Neural cell (in vitro differentiated cells): Measurements from ENCODE around the gene NPFFR2. TPM values are rescaled to one million over a fixed set of nuclear protein-coding genes. Genes with fewer than 3 reads are reported as not detected.
"Not testable (repeated sequence)": the region's sequence is repeated elsewhere in the genome, so short reads cannot be mapped to it uniquely, and the experiment has no call there.

Experiments
- H2AFZ ChIP-seq: fragments of 200-600, 300-800 bp; sonication (generic), shearing (Covaris generic); 2 replicates; pipeline ENCODE4 v1.6.0; 2014; ENCODE audit warnings: low read depth, mild to moderate bottlenecking, antibody characterized with exemption, low read length, moderate library complexity
- H3F3A ChIP-seq: fragments of 200-600 bp; shearing (Covaris generic); 2 replicates; pipeline ENCODE4 v1.6.1; 2016; ENCODE audit warnings: mild to moderate bottlenecking, moderate library complexity, mixed read lengths, antibody characterized with exemption, low read length; ENCODE audit not compliant: insufficient read depth, poor library complexity, severe bottlenecking
- H3K27ac ChIP-seq: fragments of 200-600, 300-800 bp; sonication (generic), shearing (Covaris generic); 2 replicates; pipeline ENCODE4 v1.5.1; 2014; ENCODE audit warnings: mild to moderate bottlenecking, low read length, moderate library complexity
- H3K27me3 ChIP-seq: fragments of 300-800, 200-600 bp; sonication (generic), shearing (Covaris generic); 2 replicates; pipeline ENCODE4 v1.6.0; 2014; ENCODE audit warnings: mild to moderate bottlenecking, low read depth, low read length, moderate library complexity; ENCODE audit not compliant: insufficient read depth
- H3K36me3 ChIP-seq: fragments of 300-800, 200-600 bp; sonication (generic), shearing (Covaris generic); 2 replicates; pipeline ENCODE4 v1.5.1; 2014; ENCODE audit warnings: mild to moderate bottlenecking, antibody characterized with exemption, low read length, moderate library complexity; ENCODE audit not compliant: insufficient read depth
- H3K4me2 ChIP-seq: fragments of 300-800, 200-600 bp; sonication (generic), shearing (Covaris generic); 2 replicates; pipeline ENCODE4 v1.6.0; 2014; ENCODE audit warnings: mild to moderate bottlenecking, low read length
- H3K4me3 ChIP-seq: fragments of 300-800, 200-600 bp; sonication (generic), shearing (Covaris generic); 2 replicates; pipeline ENCODE4 v1.5.1; 2014; ENCODE audit warnings: mild to moderate bottlenecking, low read length, moderate library complexity
- H3K79me2 ChIP-seq: fragments of 200-600 bp; shearing (Covaris generic); replicated peaks from 2 replicates; pipeline ENCODE4 v1.6.0; 2014; ENCODE audit warnings: mild to moderate bottlenecking, low read length, moderate library complexity; ENCODE audit not compliant: insufficient read depth
- H3K9ac ChIP-seq: fragments of 300-800, 200-600 bp; sonication (generic), shearing (Covaris generic); 2 replicates; pipeline ENCODE4 v1.6.1; 2016; ENCODE audit warnings: mild to moderate bottlenecking, low read length, mixed read lengths
- H3K9me2 ChIP-seq: fragments of 200-600 bp; shearing (Covaris generic); 2 replicates; pipeline ENCODE4 v1.6.1; 2016; ENCODE audit warnings: mild to moderate bottlenecking, low read length, mixed read lengths; ENCODE audit not compliant: insufficient read depth
- H3K9me3 ChIP-seq: fragments of 200-600, 300-800 bp; sonication (generic), shearing (Covaris generic); 2 replicates; pipeline ENCODE4 v1.6.1; 2016; ENCODE audit warnings: mild to moderate bottlenecking, mixed run types, low read length, moderate library complexity, mixed read lengths
- H4K20me1 ChIP-seq: fragments of 200-600 bp; shearing (Covaris generic); 2 replicates; pipeline ENCODE4 v1.6.1; 2016; ENCODE audit warnings: mild to moderate bottlenecking, mixed run types; ENCODE audit not compliant: insufficient read depth
- EP300 ChIP-seq: fragments of 450-650 bp; conservative IDR thresholded peaks from 2 replicates; pipeline ENCODE4 v1.6.1; 2014; ENCODE audit warnings: antibody characterized with exemption, mild to moderate bottlenecking, moderate library complexity; ENCODE audit not compliant: poor library complexity, severe bottlenecking
- EZH2 ChIP-seq: fragments of 200-600, 300-800 bp; shearing (Covaris generic), sonication (generic); IDR thresholded peaks from 2 replicates; pipeline ENCODE4 v1.6.1; 2014; ENCODE audit warnings: antibody characterized with exemption, low read length, borderline replicate concordance, mild to moderate bottlenecking; ENCODE audit not compliant: insufficient read depth, poor library complexity, severe bottlenecking
- POLR2AphosphoS5 ChIP-seq: IDR thresholded peaks from 2 replicates; pipeline ENCODE4 v1.6.1; 2012
- RAD21 ChIP-seq: fragments of 450-650 bp; conservative IDR thresholded peaks from 2 replicates; pipeline ENCODE4 v1.6.1; 2014; ENCODE audit warnings: antibody characterized with exemption, mild to moderate bottlenecking, moderate library complexity
- TAF1 ChIP-seq: IDR thresholded peaks from 2 replicates; pipeline ENCODE4 v1.6.1; 2012; ENCODE audit warnings: low read depth
- polyA plus RNA-seq: library from polyadenylated mRNA; depleted of rRNA; stranded (reverse); fragments of >200 nt; gene quantifications from 2 replicates; pipeline ENCODE4 v1.2.3, GENCODE V29; 2014
- TF ChIP-seq, protein P1 (sequence below): IDR thresholded peaks from 2 replicates; pipeline ENCODE4 v1.6.1; 2012; ENCODE audit warnings: borderline replicate concordance
- TF ChIP-seq, protein P2 (sequence below): fragments of 450-650 bp; IDR thresholded peaks from 2 replicates; pipeline ENCODE4 v1.5.1; 2014; ENCODE audit warnings: antibody characterized with exemption, mild to moderate bottlenecking, moderate library complexity; ENCODE audit not compliant: poor library complexity, severe bottlenecking

Gene NPFFR2
- polyA plus RNA-seq, 1 donor from 2014 or later = not detected

GRCh38 chr4:72077346-72077745 lies 45.5 kb downstream of the NPFFR2 start (continued):
- TF ChIP-seq, protein P1, sequence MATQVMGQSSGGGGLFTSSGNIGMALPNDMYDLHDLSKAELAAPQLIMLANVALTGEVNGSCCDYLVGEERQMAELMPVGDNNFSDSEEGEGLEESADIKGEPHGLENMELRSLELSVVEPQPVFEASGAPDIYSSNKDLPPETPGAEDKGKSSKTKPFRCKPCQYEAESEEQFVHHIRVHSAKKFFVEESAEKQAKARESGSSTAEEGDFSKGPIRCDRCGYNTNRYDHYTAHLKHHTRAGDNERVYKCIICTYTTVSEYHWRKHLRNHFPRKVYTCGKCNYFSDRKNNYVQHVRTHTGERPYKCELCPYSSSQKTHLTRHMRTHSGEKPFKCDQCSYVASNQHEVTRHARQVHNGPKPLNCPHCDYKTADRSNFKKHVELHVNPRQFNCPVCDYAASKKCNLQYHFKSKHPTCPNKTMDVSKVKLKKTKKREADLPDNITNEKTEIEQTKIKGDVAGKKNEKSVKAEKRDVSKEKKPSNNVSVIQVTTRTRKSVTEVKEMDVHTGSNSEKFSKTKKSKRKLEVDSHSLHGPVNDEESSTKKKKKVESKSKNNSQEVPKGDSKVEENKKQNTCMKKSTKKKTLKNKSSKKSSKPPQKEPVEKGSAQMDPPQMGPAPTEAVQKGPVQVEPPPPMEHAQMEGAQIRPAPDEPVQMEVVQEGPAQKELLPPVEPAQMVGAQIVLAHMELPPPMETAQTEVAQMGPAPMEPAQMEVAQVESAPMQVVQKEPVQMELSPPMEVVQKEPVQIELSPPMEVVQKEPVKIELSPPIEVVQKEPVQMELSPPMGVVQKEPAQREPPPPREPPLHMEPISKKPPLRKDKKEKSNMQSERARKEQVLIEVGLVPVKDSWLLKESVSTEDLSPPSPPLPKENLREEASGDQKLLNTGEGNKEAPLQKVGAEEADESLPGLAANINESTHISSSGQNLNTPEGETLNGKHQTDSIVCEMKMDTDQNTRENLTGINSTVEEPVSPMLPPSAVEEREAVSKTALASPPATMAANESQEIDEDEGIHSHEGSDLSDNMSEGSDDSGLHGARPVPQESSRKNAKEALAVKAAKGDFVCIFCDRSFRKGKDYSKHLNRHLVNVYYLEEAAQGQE = no peak
- no peak for TF ChIP-seq POLR2AphosphoS5
- TF ChIP-seq EP300 = no peak

DNA sequence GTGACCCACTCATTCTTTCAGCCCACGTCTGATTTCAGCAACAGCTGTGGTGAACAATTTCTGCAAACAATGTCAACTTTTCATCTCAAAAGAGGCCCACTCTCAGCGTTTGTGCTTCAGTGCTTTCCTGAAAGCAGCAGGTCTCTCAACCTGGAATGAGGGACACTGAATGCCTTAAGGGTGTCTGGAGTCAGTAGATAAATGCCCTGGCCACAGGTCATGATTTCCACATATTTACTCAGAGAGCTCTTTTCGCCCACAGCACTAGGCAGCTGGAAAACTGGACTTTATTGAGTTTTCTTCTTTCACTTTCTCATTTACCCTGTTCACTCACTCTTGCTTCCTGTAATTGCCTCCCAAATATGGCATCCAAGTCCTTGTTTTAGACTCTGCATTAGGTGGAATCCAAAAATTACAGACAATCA lies 52.8 kb downstream of the NPFFR2 start:
- no peaks in the 10 kb centered on the region for H3F3A ChIP-seq
- no peaks in the 10 kb centered on the region for H3K27me3 ChIP-seq
- TF ChIP-seq TAF1 (no peak), EZH2 (no peak), EP300 (no peak), RAD21 (no peak)
- TF ChIP-seq, protein P1 = no peak
- TF ChIP-seq, protein P2, sequence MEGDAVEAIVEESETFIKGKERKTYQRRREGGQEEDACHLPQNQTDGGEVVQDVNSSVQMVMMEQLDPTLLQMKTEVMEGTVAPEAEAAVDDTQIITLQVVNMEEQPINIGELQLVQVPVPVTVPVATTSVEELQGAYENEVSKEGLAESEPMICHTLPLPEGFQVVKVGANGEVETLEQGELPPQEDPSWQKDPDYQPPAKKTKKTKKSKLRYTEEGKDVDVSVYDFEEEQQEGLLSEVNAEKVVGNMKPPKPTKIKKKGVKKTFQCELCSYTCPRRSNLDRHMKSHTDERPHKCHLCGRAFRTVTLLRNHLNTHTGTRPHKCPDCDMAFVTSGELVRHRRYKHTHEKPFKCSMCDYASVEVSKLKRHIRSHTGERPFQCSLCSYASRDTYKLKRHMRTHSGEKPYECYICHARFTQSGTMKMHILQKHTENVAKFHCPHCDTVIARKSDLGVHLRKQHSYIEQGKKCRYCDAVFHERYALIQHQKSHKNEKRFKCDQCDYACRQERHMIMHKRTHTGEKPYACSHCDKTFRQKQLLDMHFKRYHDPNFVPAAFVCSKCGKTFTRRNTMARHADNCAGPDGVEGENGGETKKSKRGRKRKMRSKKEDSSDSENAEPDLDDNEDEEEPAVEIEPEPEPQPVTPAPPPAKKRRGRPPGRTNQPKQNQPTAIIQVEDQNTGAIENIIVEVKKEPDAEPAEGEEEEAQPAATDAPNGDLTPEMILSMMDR = no peak
- no peak overlapping the region for H3K9ac ChIP-seq
- no peaks in the 10 kb centered on the region for H3K9me2 ChIP-seq
- H3K4me3 ChIP-seq = no peak overlapping the region
- no peak overlapping the region for H3K27ac ChIP-seq
- no peaks in the 10 kb centered on the region for H3K79me2 ChIP-seq
- no peaks in the 10 kb centered on the region for H3K9me3 ChIP-seq
- H2AFZ ChIP-seq = no peak overlapping the region
- no peaks in the 10 kb centered on the region for H4K20me1 ChIP-seq
- no peaks in the 10 kb centered on the region for H3K36me3 ChIP-seq
- H3K4me2 ChIP-seq = no peak overlapping the region

DNA sequence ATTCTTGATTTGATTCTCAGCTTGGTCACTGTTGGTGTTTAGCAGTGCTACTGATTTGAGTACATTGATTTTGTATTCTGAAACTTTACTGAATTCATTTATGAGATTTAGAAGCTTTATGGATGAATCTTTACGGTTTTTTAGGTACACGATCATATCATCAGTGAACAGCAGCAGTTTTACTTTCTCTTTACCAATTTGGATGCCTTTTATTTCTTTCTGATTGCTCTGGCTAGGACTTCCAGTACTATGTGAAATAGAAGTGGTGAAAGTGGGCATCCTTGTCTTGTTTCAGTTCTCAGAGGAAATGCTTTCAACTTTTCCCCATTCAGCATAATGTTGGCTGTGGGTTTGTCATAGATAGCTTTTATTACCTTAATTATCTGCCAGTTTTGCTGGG lies 58.8 kb downstream of the NPFFR2 start:
- not testable (repeated sequence) for H3K9ac ChIP-seq, H3F3A ChIP-seq, H3K4me2 ChIP-seq, H4K20me1 ChIP-seq, H3K4me3 ChIP-seq, H3K27me3 ChIP-seq, H3K9me3 ChIP-seq, H2AFZ ChIP-seq, H3K36me3 ChIP-seq, H3K79me2 ChIP-seq, H3K9me2 ChIP-seq, H3K27ac ChIP-seq
